Measurements from ENCODE around the gene OTX1.
"Not testable (repeated sequence)": the region's sequence is repeated elsewhere in the genome, so short reads cannot be mapped to it uniquely, and the experiment has no call there.

Gene OTX1

DNA sequence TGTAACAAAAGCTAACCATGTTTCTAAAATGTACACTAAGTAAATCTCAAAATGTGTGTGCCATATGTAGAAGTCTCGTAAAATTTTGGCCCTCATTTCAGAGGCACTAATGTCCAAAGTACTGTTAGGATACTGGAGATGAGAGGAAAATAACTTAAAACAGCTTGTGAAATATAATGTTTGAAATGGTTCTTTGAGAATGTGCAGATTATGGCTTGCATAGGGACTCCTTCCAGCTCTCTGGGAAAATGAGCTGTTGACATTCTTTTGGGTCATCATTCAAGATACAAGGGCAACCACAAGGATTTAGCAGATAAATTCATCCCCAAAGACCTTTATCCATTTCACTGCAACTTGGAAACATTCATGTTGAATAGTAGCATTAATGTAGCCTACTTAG lies 38.1 kb upstream of the OTX1 start:
- CTCF ChIA-PET = interaction anchor here (1.3 to 1.4 kb wide), 3 partner anchors 10 to 475 kb away, joined by 3 to 4 read pairs (median 4); no protein-coding TSS in a partner anchor
- POLR2A ChIA-PET = interaction anchor here (0.5 kb wide), 1 partner anchor 9 kb away, joined by 3 read pairs; no protein-coding TSS in a partner anchor
- TF ChIP-seq, protein P1, sequence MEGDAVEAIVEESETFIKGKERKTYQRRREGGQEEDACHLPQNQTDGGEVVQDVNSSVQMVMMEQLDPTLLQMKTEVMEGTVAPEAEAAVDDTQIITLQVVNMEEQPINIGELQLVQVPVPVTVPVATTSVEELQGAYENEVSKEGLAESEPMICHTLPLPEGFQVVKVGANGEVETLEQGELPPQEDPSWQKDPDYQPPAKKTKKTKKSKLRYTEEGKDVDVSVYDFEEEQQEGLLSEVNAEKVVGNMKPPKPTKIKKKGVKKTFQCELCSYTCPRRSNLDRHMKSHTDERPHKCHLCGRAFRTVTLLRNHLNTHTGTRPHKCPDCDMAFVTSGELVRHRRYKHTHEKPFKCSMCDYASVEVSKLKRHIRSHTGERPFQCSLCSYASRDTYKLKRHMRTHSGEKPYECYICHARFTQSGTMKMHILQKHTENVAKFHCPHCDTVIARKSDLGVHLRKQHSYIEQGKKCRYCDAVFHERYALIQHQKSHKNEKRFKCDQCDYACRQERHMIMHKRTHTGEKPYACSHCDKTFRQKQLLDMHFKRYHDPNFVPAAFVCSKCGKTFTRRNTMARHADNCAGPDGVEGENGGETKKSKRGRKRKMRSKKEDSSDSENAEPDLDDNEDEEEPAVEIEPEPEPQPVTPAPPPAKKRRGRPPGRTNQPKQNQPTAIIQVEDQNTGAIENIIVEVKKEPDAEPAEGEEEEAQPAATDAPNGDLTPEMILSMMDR (IDR thresholded peaks at IDR 0.05; ENCODE audit: insufficient read depth, low read length, missing control alignments) = no peak

GRCh38 chr2:63013438-63013837 lies 37.2 kb upstream of the OTX1 start:
- POLR2A ChIA-PET = no interaction called here
- TF ChIP-seq, protein P1 (IDR thresholded peaks at IDR 0.05; ENCODE audit: insufficient read depth, low read length, missing control alignments) = no peak
- CTCF ChIA-PET = interaction anchor here (1.3 kb wide), 2 partner anchors 9 to 474 kb away, joined by 4 to 5 read pairs; no protein-coding TSS in a partner anchor
- no peak overlapping the region for H3K4me3 ChIP-seq (ENCODE audit: low read depth, low read length)
- no peak for DNase-seq (ENCODE audit: low read depth, low spot score)

More for the DNA sequence above, 38.1 kb upstream of the OTX1 start:
- DNase-seq (ENCODE audit: low read depth, low spot score) = peak; percentile 40
- no peak overlapping the region for H3K4me3 ChIP-seq (ENCODE audit: low read depth, low read length)

DNA sequence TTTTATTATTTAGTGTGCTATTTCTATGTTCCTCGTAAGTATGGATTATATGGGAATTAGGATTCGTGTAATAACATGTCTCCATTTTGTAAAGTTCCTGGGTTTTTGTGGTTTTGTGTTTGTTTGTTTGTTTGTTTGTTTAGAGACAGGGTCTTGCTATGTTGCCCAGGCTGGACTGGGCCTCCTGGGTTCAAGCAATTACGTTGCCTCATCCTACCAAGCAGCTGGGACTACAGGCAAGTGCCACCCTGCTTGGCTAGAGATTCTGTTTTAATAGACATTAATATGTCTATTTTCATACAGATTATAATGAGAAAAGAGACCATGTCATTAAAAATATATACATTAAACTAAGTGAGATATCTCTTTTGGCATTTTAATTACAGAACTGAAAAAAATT lies 35.2 kb upstream of the OTX1 start:
- DNase-seq (ENCODE audit: low read depth, low spot score) = no peak
- TF ChIP-seq, protein P1 (IDR thresholded peaks at IDR 0.05; ENCODE audit: insufficient read depth, low read length, missing control alignments) = no peak
- POLR2A ChIA-PET = no interaction called here
- H3K4me3 ChIP-seq (ENCODE audit: low read depth, low read length) = no peak overlapping the region
- CTCF ChIA-PET = no interaction called here

GRCh38 chr2:63018439-63018838 lies 32.2 kb upstream of the OTX1 start:
- DNase-seq (ENCODE audit: low read depth, low spot score) = no peak
- no peak overlapping the region for H3K4me3 ChIP-seq (ENCODE audit: low read depth, low read length)
- ChIA-PET CTCF (no interaction called here), POLR2A (no interaction called here)
- TF ChIP-seq, protein P1 (IDR thresholded peaks at IDR 0.05; ENCODE audit: insufficient read depth, low read length, missing control alignments) = no peak

DNA sequence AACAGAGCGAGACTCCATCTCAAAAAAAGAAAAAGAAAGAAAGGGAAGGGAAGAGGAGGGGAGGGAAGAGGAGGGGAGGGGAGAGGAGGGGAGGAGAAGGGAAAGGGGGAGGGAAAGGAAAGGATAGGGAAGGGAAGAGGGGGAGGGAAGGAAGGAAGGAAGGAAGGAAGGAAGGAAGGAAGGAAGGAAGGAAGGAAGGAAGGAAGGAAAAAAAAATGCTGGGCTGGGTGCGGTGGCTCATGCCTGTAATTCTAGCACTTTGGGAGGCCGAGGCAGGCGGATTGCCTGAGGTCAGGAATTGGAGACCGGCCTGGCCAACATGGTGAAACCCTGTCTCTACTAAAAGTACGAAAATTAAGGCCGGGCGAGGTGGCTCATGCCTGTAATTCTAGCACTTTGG lies 30.9 kb upstream of the OTX1 start:
- H3K4me3 ChIP-seq (ENCODE audit: low read depth, low read length); CTCF ChIA-PET; DNase-seq (ENCODE audit: low read depth, low spot score); POLR2A ChIA-PET: not testable (repeated sequence)

- POLR2A ChIA-PET = no interaction called here
- CTCF ChIA-PET = interaction anchor here (2.4 kb wide), 1 partner anchor 10 kb away, joined by 5 read pairs; no protein-coding TSS in a partner anchor
- TF ChIP-seq, protein P1 (IDR thresholded peaks at IDR 0.05; ENCODE audit: insufficient read depth, low read length, missing control alignments) = peak; percentile 19
- no peak for DNase-seq (ENCODE audit: low read depth, low spot score)
- H3K4me3 ChIP-seq (ENCODE audit: low read depth, low read length) = no peak overlapping the region
Measured at GRCh38 chr2:63023444-63023843, 27.2 kb upstream of the OTX1 start.

- DNase-seq (ENCODE audit: low read depth, low spot score) = no peak
- H3K4me3 ChIP-seq (ENCODE audit: low read depth, low read length) = no peak overlapping the region
- ChIA-PET CTCF (no interaction called here), POLR2A (no interaction called here)
- TF ChIP-seq, protein P1 (IDR thresholded peaks at IDR 0.05; ENCODE audit: insufficient read depth, low read length, missing control alignments) = no peak
Measured at GRCh38 chr2:63027220-63027619, 23.4 kb upstream of the OTX1 start.
